Adrenal gland (tissue), 5 donors: ENCODE measurements around the gene PTPN7.

Experiments used
- POLR2A ChIP-seq, 2 donors: fragments of 450-650 bp; IDR thresholded peaks; one replicate each; pipeline ENCODE4 v1.6.1; 2017; ENCODE audit warnings: antibody characterized with exemption in 2 of 2, mild to moderate bottlenecking in 2 of 2, moderate library complexity in 1 of 2
- TF ChIP-seq, protein P1 (sequence below), 6 experiments: fragments of 450-650 bp in 4 of 6; fragments of 200-600 bp in 2 of 6; sonication (generic) in 1 of 6; IDR thresholded peaks; 1 replicate in 5 of 6; 2 replicates in 1 of 6; pipeline versions ENCODE4 v1.5.1 to v1.8.0; 2016 to 2021; ENCODE audit warnings: antibody characterized with exemption in 6 of 6, mild to moderate bottlenecking in 2 of 6, moderate library complexity in 1 of 6
- donor health status: DM: no; HTN: no; CAD: no.

DNA sequence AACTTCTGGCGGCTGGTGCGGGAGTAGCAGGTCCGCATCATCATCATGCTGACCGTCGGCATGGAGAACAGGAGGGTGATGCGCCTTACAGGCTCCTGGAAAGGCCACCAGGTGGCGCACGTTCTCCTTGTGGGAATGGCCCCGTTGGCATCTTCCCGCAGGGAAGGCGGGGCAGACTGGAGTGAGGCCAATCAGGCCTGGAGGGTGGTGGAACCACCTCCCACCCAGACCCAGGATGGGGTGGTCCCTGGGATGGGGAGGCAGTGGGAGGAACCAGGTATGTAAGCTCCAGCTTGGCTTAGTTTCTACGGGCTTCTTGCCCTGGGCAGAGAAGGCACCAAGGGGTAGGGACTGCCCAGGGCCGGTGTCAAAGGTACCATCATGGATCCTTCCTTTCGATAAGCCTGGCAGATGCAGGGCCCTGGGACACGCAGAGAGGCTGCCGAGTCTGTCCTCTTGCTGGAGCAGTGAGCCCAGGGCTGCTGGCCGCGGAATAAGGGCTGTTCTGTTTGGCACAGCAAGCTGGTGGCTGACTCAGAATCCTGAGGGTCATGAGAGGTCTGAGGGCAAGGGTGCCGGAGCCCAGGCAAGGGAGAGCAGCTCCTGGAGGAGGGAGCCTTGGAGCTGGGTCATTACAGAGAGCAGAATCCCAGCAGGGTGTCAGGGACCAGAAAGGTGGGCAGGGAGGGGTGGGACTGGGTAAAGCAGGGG is 24.5 kb upstream of the PTPN7 start:
- TF ChIP-seq, protein P1, sequence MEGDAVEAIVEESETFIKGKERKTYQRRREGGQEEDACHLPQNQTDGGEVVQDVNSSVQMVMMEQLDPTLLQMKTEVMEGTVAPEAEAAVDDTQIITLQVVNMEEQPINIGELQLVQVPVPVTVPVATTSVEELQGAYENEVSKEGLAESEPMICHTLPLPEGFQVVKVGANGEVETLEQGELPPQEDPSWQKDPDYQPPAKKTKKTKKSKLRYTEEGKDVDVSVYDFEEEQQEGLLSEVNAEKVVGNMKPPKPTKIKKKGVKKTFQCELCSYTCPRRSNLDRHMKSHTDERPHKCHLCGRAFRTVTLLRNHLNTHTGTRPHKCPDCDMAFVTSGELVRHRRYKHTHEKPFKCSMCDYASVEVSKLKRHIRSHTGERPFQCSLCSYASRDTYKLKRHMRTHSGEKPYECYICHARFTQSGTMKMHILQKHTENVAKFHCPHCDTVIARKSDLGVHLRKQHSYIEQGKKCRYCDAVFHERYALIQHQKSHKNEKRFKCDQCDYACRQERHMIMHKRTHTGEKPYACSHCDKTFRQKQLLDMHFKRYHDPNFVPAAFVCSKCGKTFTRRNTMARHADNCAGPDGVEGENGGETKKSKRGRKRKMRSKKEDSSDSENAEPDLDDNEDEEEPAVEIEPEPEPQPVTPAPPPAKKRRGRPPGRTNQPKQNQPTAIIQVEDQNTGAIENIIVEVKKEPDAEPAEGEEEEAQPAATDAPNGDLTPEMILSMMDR (IDR thresholded peaks at IDR 0.05) = peak; percentile 66 to 82 (median 70)
- TF ChIP-seq POLR2A (IDR thresholded peaks at IDR 0.05) = no peak
